Measurements from ENCODE around the gene KCNK1.
"Not testable (repeated sequence)": the region's sequence is repeated elsewhere in the genome, so short reads cannot be mapped to it uniquely, and the experiment has no call there.

KCNK1 gene

DNA sequence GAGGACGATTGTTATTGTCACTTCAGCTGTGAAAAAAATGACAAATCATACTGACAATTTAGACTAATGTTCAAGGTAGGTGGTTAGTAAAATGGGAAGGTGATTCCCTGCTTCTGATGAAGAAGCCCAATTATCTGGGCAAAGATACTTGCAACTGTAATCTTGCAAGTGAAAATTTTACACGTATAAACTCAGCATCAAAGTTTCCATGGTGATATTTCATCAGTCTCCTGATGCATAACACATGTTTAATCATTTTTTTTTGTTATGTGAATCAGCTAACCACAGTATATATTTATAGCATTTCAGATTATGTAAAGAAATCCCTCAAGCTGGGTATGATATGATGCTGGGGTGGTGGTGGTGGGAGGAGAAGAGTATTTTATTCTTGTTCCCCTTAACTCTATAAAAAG, 16.4 kb upstream of the KCNK1 start:
- DNase-seq, result no peak
- no peak for TF ChIP-seq POLR2A (IDR thresholded peaks at IDR 0.05; ENCODE audit: low read length)
- TF ChIP-seq GATA1 (IDR thresholded peaks at IDR 0.05; ENCODE audit: low read depth, low read length), result no peak

- DNase-seq, result no peak
- no peak for TF ChIP-seq GATA1 (IDR thresholded peaks at IDR 0.05; ENCODE audit: low read depth, low read length)
- TF ChIP-seq POLR2A (IDR thresholded peaks at IDR 0.05; ENCODE audit: low read length), result no peak
Observed at GRCh38 chr1:233598891-233599541, 14.9 kb upstream of the KCNK1 start.

DNA sequence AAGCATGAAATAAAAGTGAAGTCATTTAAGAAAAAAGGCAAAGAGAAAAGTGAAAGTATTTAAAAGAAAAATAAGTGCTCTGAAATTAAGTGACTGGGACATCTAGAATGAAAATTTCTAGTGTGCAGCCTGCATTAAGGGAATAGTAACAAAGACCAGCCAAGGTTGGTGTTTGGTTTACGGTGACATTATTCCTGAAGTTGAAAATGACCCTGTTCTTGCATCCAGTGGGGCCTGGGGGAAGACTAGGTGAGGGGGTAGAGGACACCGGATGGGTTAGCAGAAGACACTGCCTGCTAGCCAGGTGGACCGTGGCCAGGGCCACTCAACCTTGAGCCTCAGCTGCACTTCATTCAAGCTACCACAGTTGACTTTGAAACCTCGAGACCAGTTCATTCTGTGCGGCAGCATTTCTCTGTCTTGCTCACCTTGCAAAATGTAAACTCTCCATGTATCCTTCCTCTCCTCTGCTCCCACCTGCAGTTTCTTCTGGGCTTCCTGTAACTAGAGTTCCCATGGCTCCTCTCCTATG, 14.3 kb upstream of the KCNK1 start:
- TF ChIP-seq GATA1 (IDR thresholded peaks at IDR 0.05; ENCODE audit: low read depth, low read length) (no peak), POLR2A (IDR thresholded peaks at IDR 0.05; ENCODE audit: low read length) (no peak)
- no peak for DNase-seq

- TF ChIP-seq GATA1 (IDR thresholded peaks at IDR 0.05; ENCODE audit: low read depth, low read length), result no peak
- no peak for TF ChIP-seq POLR2A (IDR thresholded peaks at IDR 0.05; ENCODE audit: low read length)
- no peak for DNase-seq
Observed at GRCh38 chr1:233600488-233600887, 13.4 kb upstream of the KCNK1 start.

GRCh38 chr1:233603478-233603877, 10.4 kb upstream of the KCNK1 start:
- TF ChIP-seq GATA1 (IDR thresholded peaks at IDR 0.05; ENCODE audit: low read depth, low read length) (no peak), POLR2A (IDR thresholded peaks at IDR 0.05; ENCODE audit: low read length) (no peak)
- no peak for DNase-seq

GRCh38 chr1:233605205-233605604, 8.7 kb upstream of the KCNK1 start:
- no peak for DNase-seq
- TF ChIP-seq GATA1 (IDR thresholded peaks at IDR 0.05; ENCODE audit: low read depth, low read length) (no peak), POLR2A (IDR thresholded peaks at IDR 0.05; ENCODE audit: low read length) (no peak)

- no peak for DNase-seq
- TF ChIP-seq POLR2A (IDR thresholded peaks at IDR 0.05; ENCODE audit: low read length) (no peak), GATA1 (IDR thresholded peaks at IDR 0.05; ENCODE audit: low read depth, low read length) (no peak)
Observed at GRCh38 chr1:233606813-233607212, 7.1 kb upstream of the KCNK1 start.

DNA sequence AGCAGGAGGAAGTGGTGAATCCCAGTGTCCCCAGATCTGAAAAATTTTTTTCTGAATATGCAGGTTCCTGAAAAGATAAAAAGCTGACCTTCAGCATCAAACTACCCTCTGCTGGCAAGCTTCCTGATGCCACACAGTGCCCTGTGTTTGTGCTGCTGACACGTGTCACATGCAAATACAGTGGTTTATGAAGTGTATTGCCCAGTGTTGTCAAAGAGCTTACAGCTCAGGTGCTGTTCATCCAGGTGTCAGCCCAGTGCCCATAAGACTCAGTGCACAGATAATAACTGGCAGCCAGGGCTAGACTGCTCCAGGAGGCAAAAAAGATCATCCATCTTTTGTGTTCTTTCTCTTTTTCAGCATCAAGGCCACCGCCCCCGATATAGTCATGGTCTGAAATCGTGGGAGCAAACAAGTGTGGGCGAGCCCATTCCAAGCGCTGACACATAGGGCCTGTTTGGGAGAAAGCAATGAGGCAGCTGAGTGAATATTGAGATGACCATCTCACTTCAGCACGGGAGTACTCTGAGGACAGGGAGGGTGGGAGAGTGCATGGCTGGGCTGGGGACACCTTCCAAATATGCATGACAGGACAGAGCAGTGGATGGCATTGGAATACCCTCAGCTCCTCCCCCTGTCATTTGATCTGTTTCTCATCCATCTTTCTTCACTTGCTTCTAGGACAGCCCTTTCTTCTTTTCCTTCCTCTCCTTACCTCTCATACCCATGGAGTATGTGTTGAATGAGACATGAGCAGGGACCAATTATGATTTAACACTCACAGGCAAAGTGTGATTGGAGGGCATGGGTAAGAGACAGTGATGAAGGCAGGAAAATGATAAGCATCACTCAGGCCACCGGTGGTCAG, 6.4 kb upstream of the KCNK1 start:
- TF ChIP-seq POLR2A (IDR thresholded peaks at IDR 0.05; ENCODE audit: low read length), result no peak
- no peak for TF ChIP-seq GATA1 (IDR thresholded peaks at IDR 0.05; ENCODE audit: low read depth, low read length)
- no peak for DNase-seq

DNA sequence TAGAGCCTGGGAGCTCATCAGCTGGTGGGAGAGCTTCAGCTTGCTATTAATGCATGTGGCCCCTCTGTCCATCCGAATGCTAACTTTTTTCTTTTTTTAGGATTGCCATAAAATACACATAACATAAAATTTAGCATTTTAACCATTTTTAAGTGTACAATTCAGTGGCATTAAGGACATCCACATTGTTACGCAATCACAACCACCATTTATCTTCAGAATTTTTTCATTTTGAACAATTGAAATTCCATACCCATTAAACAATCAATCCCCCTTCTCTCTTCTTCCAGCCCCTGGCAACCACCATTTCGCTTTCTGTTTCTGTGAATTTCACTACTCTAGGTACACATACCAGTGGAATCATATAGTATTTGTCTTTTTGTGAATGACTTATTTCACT, 4.9 kb upstream of the KCNK1 start:
- DNase-seq, result no peak
- TF ChIP-seq GATA1 (IDR thresholded peaks at IDR 0.05; ENCODE audit: low read depth, low read length), result no peak
- TF ChIP-seq POLR2A (IDR thresholded peaks at IDR 0.05; ENCODE audit: low read length), result no peak

DNA sequence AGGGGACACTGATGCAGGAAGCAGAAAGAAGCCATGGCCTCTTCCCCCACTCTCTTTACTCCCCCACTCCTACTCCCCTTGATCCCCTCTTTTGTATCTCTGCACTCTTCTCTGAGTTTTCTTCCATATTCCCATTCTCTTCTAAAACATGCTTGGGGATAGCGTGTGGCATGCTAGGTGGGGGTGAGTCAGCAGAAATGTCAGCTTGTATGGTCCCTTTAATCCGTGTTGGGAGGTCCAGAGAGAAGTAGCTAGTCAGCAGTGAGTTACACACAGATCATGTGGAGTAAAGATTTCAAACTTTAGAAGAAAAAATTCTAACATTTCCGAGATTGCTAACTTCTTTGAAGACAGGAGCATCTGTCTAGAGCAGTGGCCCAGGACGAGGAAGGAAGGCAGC, 4.0 kb upstream of the KCNK1 start:
- no peak for DNase-seq
- TF ChIP-seq POLR2A (IDR thresholded peaks at IDR 0.05; ENCODE audit: low read length) (no peak), GATA1 (IDR thresholded peaks at IDR 0.05; ENCODE audit: low read depth, low read length) (no peak)

DNA sequence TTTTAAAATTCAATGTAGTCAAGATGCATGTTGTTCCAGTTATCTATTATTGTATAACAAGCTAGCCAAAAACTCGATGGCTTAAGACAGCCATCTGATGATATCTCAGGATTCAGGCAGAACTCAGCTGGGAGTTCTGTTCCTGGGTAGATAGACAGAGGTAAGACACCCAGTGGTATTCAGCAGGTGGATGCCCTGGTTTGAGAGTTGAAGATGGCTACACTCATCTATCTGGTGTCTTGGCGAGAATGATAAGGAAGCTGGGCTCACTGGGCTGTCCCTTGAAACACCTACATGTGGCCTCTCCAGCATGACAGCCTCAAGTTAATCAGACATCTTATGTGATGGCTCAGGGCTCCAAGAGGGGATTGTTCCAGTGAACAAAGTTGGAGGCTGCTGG, 3.3 kb upstream of the KCNK1 start:
- TF ChIP-seq GATA1 (IDR thresholded peaks at IDR 0.05; ENCODE audit: low read depth, low read length) (no peak), POLR2A (IDR thresholded peaks at IDR 0.05; ENCODE audit: low read length) (no peak)

GRCh38 chr1:233611363-233611762, 2.5 kb upstream of the KCNK1 start:
- not testable (repeated sequence) for DNase-seq

More for the DNA sequence above, 3.3 kb upstream of the KCNK1 start:
- DNase-seq, result no peak

DNA sequence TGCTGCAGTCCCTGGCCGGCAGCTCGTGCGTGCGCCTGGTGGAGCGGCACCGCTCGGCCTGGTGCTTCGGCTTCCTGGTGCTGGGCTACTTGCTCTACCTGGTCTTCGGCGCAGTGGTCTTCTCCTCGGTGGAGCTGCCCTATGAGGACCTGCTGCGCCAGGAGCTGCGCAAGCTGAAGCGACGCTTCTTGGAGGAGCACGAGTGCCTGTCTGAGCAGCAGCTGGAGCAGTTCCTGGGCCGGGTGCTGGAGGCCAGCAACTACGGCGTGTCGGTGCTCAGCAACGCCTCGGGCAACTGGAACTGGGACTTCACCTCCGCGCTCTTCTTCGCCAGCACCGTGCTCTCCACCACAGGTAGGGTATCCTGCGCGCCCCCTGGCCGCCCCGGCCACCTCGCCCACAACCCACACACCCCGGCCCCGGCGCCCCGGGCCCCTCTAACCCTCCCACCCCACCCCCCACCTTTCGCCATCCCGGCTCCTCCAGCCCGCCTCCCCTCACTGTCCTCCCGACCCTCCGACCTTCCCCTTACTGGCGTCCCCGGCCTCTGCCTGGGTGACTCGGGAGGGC, 352 bp downstream of the KCNK1 start:
- TF ChIP-seq GATA1 (IDR thresholded peaks at IDR 0.05; ENCODE audit: low read depth, low read length) (no peak), POLR2A (IDR thresholded peaks at IDR 0.05; ENCODE audit: low read length) (no peak)
- peak; percentile 4 to 10 for DNase-seq

DNA sequence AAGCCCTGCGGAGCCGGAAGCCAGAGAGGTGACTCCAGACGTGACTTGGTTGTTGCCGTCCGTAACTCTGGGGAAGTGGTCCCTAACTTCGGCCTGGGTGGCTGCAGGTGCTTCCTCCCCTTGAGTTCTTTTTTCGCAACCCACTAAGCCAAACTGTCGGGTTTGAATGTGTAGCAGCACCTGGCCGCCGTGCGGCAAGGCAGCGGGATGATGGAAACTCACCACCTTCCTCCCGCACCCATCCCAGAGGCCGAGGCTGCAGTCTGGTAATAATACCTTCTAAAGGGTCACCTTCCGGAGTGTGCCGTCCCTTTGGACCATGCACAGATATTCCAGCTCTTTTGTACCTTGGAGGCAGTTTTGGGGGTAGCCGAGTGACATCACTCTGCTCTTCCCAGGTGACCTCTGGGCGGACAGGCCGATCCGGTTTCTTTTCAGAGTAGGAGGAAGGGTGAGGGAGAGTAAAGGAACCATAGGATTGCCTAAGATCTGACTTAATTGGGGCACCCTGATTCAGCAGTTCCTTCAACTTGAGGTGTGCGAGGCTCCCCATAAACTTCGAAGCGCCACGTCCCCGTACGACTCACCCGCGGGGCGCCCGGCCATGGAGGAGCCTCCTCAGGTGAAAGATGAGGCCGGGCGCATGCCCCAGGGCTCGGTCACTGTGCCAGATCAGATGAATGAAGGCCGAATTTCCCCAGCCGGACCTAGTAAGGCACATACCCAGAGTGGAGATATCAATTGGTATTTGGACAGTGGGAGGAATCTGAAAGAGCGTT, 1.0 kb downstream of the KCNK1 start:
- DNase-seq, result peak in 1 of 2 experiments; percentile 3
- TF ChIP-seq GATA1 (IDR thresholded peaks at IDR 0.05; ENCODE audit: low read depth, low read length) (no peak), POLR2A (IDR thresholded peaks at IDR 0.05; ENCODE audit: low read length) (no peak)
